Mesodermal cell (in vitro differentiated cells): Measurements from ENCODE around the gene IL1RAPL1.

Source experiments
- H3K27ac ChIP-seq: 2 replicates; pipeline ENCODE4 v1.7.0; 2013; ENCODE audit warnings: mild to moderate bottlenecking, low read depth, low read length, moderate library complexity; ENCODE audit not compliant: severe bottlenecking
- H3K36me3 ChIP-seq: 2 replicates; pipeline ENCODE4 v1.7.1; 2013; ENCODE audit warnings: mild to moderate bottlenecking, low read length, moderate library complexity; ENCODE audit not compliant: control insufficient read depth, insufficient read depth
- H3K4me1 ChIP-seq: one replicate; pipeline ENCODE4 v1.7.1; 2013; ENCODE audit warnings: mild to moderate bottlenecking, low read length; ENCODE audit not compliant: insufficient read depth, control insufficient read depth, poor library complexity, severe bottlenecking
- H3K4me3 ChIP-seq: 2 replicates; pipeline ENCODE4 v1.7.0; 2013; ENCODE audit warnings: low read length, control low read depth, mild to moderate bottlenecking; ENCODE audit not compliant: insufficient read depth, poor library complexity, severe bottlenecking; ENCODE audit errors: extremely low read depth
- H3K9me3 ChIP-seq: 2 replicates; pipeline ENCODE4 v1.7.1; 2013; ENCODE audit warnings: mild to moderate bottlenecking, low read length, moderate library complexity; ENCODE audit not compliant: control insufficient read depth
- WGBS, 2 experiments: methylation state at CpG; one replicate each; pipeline ENCODE4 v1.1.5; 2013; ENCODE audit warnings: missing lambda C conversion rate in 2 of 2; ENCODE audit not compliant: insufficient coverage in 2 of 2; 5-methylcytosine and 5-hydroxymethylcytosine counted together

IL1RAPL1 gene

GRCh38 chrX:28960063-28960462, 372.8 kb downstream of the IL1RAPL1 start:
- Histone ChIP-seq H3K4me3 (no peak overlapping the region), H3K27ac (no peak overlapping the region), H3K36me3 (no peaks in the 10 kb centered on the region), H3K4me1 (no peaks in the 10 kb centered on the region), H3K9me3 (no peaks in the 10 kb centered on the region)
- WGBS, 2 experiments: no CpG with 5 or more reads among the region's 4 CpGs

GRCh38 chrX:28966331-28966730, 379.1 kb downstream of the IL1RAPL1 start:
- no CpG with 5 or more reads among the region's 3 CpGs for WGBS, 2 experiments
- no peaks in the 10 kb centered on the region for H3K36me3 ChIP-seq

GRCh38 chrX:28969126-28969525, 381.9 kb downstream of the IL1RAPL1 start:
- no peaks in the 10 kb centered on the region for H3K36me3 ChIP-seq

More at GRCh38 chrX:28966331-28966730, 379.1 kb downstream of the IL1RAPL1 start:
- no peak overlapping the region for H3K4me3 ChIP-seq
- H3K27ac ChIP-seq: no peak overlapping the region
- no peaks in the 10 kb centered on the region for H3K9me3 ChIP-seq
- no peaks in the 10 kb centered on the region for H3K4me1 ChIP-seq

GRCh38 chrX:28979877-28980276, 392.6 kb downstream of the IL1RAPL1 start:
- Histone ChIP-seq H3K27ac (no peak overlapping the region), H3K9me3 (no peaks in the 10 kb centered on the region), H3K36me3 (no peaks in the 10 kb centered on the region), H3K4me1 (no peaks in the 10 kb centered on the region), H3K4me3 (no peak overlapping the region)
- WGBS, 2 experiments: 78% methylated on average over 1 of the region's 1 CpG; no CpG with 5 or more reads in 1 of the 2 experiments

More at GRCh38 chrX:28969126-28969525, 381.9 kb downstream of the IL1RAPL1 start:
- H3K9me3 ChIP-seq: no peaks in the 10 kb centered on the region
- H3K4me1 ChIP-seq: no peaks in the 10 kb centered on the region
- H3K4me3 ChIP-seq: no peak overlapping the region
- no peak overlapping the region for H3K27ac ChIP-seq

- H3K4me1 ChIP-seq: no peaks in the 10 kb centered on the region
- no peak overlapping the region for H3K4me3 ChIP-seq
- no peak overlapping the region for H3K27ac ChIP-seq
- H3K9me3 ChIP-seq: no peaks in the 10 kb centered on the region
- H3K36me3 ChIP-seq: no peaks in the 10 kb centered on the region
Observed at GRCh38 chrX:28981952-28982351, 394.7 kb downstream of the IL1RAPL1 start.

- Histone ChIP-seq H3K27ac (no peak overlapping the region), H3K9me3 (no peaks in the 10 kb centered on the region), H3K4me3 (no peak overlapping the region), H3K36me3 (no peaks in the 10 kb centered on the region), H3K4me1 (no peaks in the 10 kb centered on the region)
- no CpG with 5 or more reads among the region's 2 CpGs for WGBS, 2 experiments
Observed at GRCh38 chrX:28988246-28988645, 401.0 kb downstream of the IL1RAPL1 start.

- WGBS, 2 experiments: no CpG with 5 or more reads among the region's 1 CpG
- Histone ChIP-seq H3K4me1 (no peaks in the 10 kb centered on the region), H3K9me3 (no peaks in the 10 kb centered on the region), H3K27ac (no peak overlapping the region), H3K36me3 (no peaks in the 10 kb centered on the region), H3K4me3 (no peak overlapping the region)
Observed at GRCh38 chrX:28997706-28998463, 410.6 kb downstream of the IL1RAPL1 start.

GRCh38 chrX:28998609-28999135, 411.4 kb downstream of the IL1RAPL1 start:
- Histone ChIP-seq H3K36me3 (no peaks in the 10 kb centered on the region), H3K4me1 (no peaks in the 10 kb centered on the region), H3K4me3 (no peak overlapping the region), H3K27ac (no peak overlapping the region), H3K9me3 (no peaks in the 10 kb centered on the region)
- no CpG with 5 or more reads among the region's 3 CpGs for WGBS, 2 experiments

- Histone ChIP-seq H3K4me3 (no peak overlapping the region), H3K4me1 (no peaks in the 10 kb centered on the region), H3K9me3 (no peaks in the 10 kb centered on the region), H3K36me3 (no peaks in the 10 kb centered on the region), H3K27ac (no peak overlapping the region)
Observed at GRCh38 chrX:29012867-29013266, 425.6 kb downstream of the IL1RAPL1 start.

GRCh38 chrX:29023207-29023606, 436.0 kb downstream of the IL1RAPL1 start:
- no peak overlapping the region for H3K4me3 ChIP-seq
- no peaks in the 10 kb centered on the region for H3K36me3 ChIP-seq
- H3K4me1 ChIP-seq: no peaks in the 10 kb centered on the region
- H3K27ac ChIP-seq: no peak overlapping the region
- no peaks in the 10 kb centered on the region for H3K9me3 ChIP-seq

- no peaks in the 10 kb centered on the region for H3K36me3 ChIP-seq
- no peak overlapping the region for H3K4me3 ChIP-seq
- no peak overlapping the region for H3K27ac ChIP-seq
- WGBS, 2 experiments: no CpG with 5 or more reads among the region's 2 CpGs
- no peaks in the 10 kb centered on the region for H3K4me1 ChIP-seq
- H3K9me3 ChIP-seq: no peaks in the 10 kb centered on the region
Observed at GRCh38 chrX:29024871-29025270, 437.6 kb downstream of the IL1RAPL1 start.
